Left forelimb (tissue), 1 donor: ENCODE measurements around the gene MEX3C.

ENCODE experiments used
- DNase-seq: peaks from one replicate; pipeline ENCODE4 v3.0.0-alpha.2; 2018; ENCODE audit warnings: low spot score

Gene MEX3C

DNA sequence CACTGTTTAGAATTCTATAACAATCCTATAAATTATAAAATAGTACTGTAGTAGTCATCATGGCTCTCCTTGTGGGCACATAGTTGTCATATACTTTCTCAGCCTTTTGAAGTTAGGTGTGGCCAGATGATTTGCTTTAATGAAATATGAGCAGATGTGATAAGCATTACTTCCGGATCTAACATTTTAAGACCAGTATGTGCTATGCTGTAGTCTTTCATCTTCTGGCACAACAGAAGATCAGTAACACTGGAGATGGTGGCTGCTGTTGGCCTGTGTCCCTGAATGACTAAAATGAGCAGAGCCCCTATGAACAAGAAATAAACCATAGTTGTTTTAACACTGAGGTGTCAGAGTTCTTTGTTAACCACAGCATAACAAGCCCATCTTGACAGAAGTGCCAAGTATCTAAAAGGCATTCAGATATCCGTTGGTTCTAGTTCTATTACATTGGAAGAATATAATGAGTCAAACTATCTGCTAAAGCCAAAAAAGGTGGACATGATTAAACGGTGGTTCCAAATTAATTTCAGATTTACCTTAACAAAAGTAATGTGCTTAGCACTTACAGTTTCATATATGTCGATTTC, 6.3 kb downstream of the MEX3C start:
- DNase-seq: no peak

DNA sequence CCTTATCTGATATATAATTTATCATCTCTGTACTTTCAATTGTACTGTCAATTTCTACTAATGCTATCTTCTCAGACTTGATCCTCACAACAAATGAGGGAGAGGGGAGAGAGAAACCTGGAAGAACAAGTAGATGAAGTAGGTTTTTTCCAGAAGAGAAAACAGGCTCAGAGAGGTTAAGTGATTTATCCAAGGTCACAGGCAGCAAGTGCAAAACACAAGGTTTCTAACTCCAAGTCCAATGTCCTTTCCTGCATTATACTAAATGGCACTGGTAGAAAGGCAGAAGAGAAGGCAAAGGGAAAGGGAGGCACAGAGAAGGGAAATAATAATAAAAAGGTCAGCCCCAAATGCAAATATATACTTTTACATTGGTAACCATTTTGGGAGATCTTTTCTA, 7.5 kb downstream of the MEX3C start:
- no peak for DNase-seq

DNA sequence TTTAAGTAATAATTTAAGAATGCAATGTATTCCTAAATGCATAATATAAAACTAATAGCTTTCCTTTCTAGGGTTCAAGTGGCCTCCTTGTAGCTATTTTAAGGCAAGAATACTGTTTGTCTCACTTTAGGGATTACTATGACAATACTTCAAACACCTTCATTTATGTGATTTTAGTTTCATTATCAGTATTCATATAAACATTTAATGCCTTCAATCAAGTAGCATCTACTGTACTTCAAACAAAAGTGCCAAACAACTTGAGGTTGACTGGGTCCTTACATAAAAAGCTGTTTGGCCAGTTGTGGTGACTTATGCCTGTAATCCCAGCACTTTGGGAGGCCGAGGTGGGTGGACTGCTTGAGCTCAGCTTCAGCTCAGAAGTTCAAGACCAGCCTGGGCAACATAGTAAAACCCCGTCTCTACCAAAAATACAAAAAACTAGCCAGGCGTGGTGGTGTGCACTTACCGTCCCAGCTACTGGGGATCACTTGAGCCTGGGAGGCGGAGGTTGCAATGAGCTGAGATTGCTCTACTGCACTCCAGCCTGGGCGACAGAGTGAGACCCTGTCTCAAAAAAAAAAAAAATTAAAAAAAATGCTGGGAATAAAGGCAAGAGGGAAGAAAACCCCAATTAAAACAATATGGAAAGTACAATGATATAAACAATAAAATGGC, 9.3 kb downstream of the MEX3C start:
- DNase-seq: no peak

DNA sequence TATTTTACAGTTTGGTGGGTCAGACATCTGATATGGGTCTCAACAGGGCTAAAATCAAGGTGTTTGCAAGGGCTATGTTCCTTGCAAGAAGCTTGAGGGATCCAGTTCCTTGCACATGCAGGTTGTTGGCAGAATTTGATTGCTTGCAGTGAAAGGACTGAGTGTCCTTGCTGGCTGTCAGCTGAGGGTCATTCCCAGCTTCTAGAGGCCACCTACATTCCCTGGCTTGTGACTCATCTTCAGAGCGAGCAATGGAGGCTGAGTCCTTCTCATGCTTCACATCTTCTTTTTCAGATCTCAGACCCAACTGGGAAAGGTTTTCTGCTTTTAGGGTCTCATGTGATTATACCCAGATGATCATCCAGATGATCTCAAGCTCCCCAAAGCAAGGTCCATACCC, 12.4 kb downstream of the MEX3C start:
- DNase-seq: no peak

DNA sequence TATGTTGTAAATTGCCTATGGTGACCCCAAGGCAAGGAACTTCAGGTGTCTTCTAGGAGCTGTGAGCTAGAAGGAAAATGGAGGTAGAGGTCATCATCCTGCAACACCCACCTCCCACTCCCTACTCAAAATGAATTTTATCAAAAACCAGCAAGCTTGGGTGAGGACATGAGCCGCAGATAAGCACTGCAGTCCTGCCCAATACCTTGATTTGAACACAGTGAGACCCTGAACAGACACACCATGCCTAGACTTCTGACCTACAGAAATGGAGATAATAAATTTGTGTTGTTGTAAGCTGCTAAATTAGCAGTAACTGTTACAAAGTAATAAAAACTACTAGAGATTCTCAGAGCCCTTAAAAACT, 13.4 kb downstream of the MEX3C start:
- no peak for DNase-seq

DNA sequence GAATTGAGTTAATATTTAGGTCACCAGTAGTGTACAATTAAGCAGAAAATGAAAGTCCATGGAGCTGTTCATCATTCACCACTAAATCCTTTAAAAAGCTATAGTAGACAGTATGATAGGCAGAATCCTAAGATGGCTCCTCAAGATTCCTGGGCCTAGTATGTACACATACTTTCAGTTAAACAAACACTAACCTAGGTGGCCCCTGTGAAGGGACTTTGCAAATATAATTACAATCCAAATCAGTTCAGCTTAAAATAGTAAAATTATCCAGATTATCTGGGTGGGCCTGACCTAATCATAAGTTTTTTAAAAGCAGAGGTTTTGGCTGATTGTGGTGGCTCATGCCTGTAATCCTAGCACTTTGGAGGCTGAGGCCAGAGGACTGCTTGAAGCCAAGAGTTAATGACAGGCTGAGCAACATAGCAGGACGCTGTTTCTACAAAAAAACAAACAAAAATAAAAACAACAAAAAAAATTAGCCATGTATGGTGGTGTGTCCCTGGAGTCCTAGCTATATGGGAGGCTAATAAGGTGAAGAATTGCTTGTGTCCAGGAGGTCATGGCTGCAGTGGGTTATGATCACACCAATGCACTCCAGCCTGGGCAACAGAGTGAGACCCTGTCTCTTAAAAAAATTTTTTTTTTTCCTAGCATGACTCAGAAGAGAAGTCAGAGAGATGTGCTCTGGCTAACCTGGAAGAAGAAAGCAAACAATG, 13.9 kb downstream of the MEX3C start:
- no peak for DNase-seq

DNA sequence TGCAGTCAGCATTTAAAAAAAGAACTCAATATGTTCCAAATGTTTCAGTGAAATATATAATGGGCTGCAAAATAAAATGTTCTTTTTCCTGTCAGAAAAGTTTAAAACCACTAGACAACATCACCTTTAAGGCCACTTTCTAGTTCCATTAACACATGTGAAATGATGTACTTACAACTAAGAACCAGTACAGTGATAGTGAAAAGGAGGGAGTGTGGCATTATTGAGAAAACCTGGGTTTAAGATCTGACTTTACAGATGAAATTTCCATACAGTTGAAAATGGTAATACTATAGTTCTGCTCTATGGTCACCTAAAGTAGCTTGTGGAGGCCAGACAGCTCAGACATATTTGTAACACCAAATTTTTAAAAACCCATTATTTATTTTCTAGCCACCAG, 14.7 kb downstream of the MEX3C start:
- DNase-seq: no peak

DNA sequence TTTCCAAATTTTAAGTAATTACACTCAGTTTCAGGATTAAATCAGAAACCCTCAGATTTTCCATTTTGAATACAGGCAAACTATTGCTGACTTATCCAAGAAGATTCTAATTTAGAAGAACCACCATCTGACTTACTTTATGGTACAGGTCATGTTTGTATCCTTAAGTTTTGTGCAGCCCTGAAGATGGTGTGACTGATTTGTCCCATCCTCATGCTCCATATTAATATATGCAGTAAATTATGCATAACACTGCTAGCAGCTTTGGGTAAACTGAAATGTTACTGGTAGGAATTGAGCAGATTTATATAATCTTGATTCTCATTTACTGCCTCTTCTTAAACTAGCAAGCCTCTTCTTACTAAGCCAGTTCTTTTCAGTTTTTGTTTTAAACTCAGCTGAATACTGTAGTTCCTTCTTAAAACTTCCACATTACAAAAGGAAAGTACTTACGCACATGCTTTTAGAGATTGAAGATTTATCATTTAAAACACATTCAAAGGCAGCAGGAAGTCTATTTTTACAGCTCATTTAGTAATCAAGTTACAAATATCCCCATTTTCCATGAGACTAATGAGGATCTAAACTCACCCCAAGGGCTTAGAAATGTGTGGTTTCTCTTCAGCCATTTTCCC, 25.7 kb downstream of the MEX3C start:
- no peak for DNase-seq

DNA sequence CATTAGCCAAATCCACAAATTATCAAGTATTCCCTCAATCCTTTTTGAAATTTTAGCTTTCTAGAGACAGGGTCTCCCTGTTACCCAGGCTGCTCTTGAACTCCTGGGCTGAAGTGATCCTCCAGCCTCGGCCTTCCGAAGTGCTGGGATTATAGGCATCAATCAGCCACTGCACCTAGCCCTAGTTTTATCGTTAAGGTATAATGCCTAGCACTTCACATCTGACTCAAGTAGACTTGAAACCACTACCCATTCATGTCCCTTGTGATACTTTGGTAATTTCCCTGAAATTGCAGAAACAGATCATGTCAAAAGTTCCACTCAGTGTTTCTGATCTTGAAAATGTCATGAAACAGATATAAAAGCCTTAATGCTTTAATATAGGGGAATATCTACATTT, 26.3 kb downstream of the MEX3C start:
- no peak for DNase-seq

DNA sequence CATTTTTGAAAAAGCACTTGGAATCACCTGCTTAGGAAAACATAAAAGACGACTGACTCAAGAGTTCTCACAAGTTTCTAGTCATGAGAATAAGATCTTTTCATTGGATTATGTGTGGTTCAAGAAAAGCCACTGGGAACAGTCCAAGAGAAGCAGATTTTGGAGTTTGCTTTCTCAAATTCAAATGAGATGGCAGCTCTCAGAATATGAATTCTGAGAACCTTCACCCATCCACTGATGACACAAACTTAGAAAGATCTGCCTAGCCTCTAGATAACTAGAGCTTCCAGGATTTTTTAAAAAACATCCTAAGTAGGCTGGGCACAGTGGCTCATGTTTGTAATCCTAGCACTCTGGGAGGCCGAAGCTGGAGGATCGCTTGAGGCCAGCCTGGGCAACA, 26.8 kb downstream of the MEX3C start:
- DNase-seq: no peak

DNA sequence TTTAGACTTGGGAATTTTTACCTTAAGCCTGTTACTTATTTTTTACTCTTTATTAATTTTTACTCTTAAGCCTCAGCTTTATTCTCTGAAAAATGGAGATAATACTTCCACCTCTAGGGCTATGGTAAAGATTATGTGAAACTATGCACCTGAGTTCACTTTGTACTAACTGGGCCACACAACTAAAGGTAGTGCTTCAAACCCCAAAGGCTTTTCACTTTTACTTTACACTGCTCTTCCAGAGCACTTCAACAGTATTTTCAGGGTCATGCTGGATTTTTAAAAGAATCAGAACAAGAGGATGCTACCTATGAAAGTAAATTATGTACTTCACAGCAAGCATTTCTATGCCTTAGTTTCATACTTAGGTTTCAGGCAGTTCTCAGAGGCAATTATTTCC, 27.8 kb downstream of the MEX3C start:
- DNase-seq: no peak

DNA sequence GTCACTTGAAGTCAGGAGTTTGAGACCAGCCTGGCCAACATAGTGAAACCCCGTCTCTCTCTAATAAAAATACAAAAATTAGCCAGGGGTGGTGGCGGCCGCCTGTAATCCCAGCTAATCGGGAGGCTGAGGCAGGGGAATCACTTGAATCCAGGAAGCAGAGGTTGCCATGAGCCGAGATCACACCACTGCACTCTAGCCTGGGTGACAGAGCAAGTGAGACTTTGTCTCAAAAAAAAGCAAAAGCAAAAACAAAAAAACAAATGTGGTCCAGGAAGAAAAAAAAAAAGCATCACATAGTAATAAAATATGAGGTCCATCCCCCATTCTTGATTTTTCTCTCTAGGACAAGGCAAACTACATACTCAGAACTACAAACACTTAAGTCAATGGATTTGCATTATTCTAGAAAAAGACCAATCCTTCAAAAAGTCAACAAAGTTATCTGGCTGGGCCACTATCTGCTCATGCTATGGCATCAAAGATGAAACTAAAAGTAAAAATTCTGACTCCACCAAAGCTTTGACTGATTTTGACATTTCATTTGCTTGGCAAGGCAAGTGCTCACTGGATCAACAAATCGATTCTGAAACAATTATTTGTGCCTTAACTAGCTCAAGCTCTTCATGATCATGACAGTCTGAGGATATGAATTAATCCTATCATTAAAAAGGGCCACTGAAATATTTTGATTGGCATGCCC, 28.4 kb downstream of the MEX3C start:
- no peak for DNase-seq

DNA sequence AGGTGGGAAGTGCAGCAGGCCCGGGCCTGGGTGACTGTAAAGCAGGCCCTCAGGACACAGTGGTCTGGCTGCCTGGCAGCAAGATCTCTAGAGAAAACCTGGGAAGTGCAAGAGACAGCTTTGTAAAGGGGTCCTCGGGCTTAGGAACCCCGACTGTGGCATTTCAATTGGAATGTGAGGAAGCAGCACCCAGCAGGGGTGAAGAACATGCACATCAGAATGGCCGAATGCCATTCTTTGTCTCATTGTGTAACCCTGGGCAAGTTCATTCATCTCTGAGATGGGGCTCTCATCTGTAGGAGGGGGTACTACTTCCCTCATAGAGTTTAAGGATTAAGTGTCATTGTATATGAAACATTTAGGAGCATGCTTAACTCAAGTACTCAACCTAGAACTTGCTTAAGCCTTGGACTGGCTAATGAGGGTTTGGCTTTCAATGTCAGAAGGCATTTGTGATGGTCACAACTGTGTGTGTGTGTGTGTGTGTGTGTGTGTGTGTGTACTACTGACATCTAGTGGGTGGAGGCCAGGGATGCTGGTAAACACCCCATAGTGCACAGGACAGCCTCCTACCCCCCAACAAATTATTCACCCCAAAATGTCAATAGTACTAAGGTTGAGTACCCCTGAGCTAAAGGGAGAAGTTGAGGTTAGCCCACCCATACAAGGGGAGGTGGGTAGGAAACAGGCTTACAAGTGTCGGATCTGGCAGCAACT, 29.3 kb downstream of the MEX3C start:
- DNase-seq: no peak

DNA sequence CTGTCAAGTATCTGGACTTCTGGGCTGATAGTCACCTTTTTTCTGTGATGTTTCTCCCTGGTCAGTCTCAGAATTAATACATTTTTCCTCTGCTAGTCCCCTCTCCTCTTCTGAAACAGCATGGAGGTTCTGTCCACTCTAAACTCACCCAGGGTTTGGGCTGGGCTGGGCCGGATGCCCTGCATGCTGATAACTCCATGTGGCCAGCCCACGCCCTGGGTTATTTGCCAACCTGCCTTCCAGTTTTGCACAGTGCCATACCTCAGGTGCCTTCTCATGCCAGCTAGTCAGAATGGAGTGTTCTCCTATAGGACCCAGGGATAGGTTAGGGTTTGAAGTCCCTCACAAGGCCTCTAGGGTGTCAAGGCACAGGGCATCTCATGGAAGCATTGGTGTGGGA, 32.2 kb downstream of the MEX3C start:
- no peak for DNase-seq

DNA sequence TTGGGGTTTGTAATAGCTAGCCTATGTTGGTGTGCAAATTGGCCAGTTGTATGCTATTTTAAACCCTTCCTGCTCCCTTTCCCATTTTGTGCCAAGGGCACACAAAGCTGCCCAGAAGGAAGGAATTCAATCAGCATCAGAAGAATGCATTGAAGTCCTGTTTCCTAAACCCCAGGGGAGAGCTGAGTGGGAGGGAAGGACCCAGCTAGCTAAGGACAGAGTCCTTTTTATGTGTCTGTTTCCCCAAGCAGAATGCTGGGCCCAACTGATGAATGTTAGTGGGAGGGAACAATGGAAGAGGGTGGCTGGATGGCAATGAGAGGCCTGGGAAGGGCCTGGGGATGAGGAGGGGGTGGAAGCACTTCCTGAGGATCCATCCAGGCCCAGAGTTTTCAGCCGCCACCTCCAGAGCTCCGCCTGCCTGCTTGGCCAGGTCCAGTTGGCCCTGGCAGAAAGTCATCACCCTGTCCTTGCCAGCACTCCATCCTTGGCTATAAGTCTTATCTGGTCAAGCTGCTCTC, 32.7 kb downstream of the MEX3C start:
- no peak for DNase-seq

DNA sequence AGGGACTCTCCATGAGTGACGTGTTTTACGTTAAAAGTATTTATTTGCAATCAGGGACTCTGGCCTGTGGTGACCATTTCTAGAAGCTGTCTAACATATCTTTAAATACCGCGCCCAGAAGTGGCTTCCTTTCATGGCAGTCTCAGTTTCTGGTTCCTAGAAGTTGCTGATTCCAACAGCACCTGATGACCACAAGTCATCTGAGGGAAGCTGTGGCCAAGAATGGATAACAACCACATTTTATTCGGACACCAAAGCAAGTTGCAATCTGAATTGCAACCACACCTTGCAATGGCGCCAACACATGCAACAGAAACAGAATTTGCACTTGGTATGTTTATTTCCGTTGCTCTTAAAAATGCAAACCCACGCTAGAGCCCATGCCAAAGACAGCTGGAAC, 33.1 kb downstream of the MEX3C start:
- DNase-seq: no peak

DNA sequence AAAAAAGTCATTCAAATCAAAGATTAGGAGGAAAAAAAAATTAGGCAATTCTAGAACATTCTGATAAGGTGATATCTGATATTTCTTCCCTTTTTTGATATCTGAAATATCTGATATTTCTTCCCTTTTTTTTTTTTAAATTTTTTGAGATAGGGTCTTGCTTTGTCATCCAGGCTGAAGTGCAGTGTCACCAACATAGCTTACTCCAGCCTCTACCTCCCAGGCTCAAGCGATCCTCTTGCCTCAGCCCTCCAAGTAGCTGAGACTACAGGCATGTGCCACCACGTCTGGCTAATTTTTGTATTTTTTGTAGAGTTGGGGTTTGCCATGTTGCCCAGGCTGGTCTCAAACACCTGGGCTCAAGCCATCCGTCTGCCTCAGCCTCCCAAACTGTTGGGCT, 33.9 kb downstream of the MEX3C start:
- DNase-seq: no peak

DNA sequence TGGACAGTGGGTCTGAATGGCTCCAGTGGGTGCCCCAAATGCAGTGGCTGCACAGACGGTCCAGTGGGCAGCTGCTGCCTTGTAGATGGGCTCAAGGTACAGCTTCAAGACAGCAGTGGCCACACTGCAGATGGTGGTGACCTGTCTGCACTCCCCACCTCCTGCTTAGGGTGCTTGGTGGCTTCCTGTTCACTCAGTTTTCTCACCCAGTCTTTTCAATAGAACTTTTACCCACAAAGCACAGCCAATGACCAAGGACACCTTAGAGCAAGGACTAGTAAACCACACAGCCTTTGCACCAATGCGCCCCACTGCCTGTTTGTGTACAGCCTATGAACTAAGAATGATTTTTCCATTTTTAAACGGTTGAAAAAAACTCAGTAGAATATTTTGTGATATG, 34.9 kb downstream of the MEX3C start:
- DNase-seq: no peak

DNA sequence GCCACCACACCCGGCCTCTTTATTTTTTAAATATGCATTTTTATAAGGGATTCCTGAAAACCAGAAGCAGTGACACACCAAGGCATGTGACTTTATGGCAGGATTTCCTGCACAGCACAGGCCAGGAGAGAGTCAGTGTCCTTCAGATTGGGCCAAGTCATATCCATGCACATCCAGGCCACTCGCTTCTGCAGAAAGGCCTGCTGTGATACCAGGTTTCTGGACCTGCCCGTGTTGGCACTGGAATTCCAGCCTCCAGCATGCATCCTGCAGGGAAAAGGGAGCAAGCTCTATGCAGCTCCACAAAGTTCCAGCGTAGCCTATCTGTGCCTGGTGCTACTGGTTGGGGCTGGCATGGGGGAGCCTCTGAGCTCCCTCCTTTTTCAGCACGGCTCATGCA, 36.8 kb downstream of the MEX3C start:
- DNase-seq: no peak

DNA sequence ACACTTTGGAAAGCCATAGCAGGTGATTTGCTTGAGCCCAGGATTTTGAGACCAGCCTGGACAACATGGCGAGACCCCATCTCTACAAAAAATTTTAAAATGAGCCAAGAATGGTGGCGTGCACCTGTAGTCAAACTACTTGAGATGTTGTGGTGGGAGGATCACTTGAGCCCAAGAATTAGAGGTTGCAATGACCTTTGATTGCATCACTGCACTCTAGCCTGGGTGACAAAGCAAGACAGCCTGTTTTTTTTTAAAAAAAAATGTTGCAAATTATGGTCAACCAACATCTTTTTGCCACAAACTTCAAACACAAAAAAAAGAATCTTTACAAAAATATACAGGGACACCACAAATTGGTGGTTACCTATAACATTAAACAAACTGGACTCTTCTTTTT, 40.3 kb downstream of the MEX3C start:
- no peak for DNase-seq

DNA sequence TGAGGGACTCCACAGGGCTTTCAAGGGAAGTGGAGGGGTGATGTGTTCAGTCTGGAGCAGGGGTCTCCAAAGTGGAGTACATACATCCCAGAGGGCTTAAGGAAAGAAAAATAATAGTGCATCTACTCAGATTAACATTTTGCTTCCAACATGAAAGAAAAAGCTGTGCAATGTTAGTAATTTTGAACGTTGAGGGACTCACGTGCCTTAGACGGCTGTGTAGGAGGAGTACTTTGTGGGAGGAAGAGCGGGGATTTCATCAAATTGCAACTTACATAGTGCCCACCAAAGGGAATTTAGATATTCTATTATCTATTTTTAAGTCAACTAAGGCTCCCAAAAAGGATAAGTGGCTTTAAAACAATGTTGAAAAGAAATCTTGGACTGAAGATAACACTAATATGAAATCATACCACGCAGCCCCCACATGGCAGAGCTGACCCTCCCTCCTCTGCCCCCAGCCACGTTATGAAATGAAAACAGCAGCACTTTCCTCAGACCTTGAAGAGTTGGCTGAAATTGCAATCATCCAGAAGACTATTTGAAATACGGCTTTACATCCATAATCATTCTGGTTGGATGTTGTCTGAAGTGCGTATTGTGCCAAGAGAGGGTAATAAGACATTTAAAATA, 42.9 kb downstream of the MEX3C start:
- DNase-seq: no peak
